Stimulated activated CD8-positive, alpha-beta memory T cell treated with anti-CD3 and anti-CD28 coated beads, Interleukin-4, amount 100 ng/mL, for 4 hours (primary cell): ENCODE results near the gene MARK1.

Source experiments
- DNase-seq, 2 donors: peaks; one replicate each; pipeline ENCODE4 v3.0.0-alpha.2; 2020; ENCODE audit warnings: low read depth in 2 of 2, low spot score in 1 of 2

MARK1 gene

DNA sequence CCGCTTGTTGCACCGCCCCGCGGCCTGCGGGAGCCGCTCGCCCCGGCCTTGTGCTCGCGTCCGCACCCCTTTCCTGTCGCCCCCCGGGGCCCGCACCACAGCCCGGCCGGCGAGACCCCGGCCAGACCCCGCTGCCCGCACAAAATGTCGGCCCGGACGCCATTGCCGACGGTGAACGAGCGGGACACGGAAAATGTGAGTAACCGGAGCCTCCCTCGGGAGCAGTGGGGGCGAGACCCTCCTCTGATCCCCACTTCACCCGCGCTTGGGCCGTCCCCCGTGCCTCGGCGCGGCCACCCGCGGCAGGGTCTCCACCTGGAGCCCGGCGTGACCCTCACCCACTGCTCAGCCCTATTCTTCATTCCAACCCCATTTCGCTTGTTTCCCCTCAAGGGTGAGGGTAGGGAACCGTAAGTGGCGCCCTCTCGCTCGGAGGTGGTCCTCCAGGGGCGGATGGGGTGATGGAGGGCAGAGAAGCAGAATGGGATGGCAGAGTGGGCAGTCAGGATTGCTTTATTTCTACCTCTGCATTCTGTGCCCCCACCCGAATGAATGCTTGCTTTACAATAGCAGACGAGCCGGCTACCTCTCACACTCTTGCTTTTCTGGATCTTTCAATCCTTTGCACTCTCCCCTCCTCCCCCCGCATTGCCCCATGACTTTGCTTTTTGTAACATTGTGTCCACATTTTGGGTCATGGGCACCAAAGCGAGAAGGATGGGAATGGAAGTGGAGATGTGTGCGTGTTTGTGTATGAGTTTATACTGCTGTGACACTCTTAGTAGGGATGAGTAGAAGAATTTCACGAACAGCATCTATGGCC lies 954 bp downstream of the MARK1 start:
- DNase-seq, result no peak

DNA sequence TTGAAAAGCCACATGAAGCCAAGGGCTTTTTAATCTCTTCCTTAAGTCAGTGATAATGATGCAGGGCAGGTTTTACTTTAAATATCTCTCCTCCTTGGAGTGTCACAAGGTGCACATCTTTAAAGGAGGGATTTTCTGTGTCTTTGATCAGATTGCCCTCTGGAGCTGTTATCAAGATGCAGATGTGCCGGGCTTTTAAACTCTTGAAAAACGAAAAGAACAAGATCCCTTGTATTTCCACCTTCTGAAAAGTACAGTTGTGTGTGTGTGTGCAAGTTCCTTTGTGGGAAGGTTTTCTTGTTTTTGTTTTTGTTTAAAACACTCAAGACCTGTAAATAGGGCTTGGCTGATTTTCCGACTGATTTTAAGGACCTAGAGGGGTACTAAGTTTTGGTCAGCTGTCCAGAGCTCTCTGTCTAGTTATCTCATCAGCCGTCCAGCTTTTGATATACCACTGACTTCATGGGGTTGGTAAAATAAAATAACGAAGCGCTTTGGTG lies 1.6 kb downstream of the MARK1 start:
- no peak for DNase-seq

DNA sequence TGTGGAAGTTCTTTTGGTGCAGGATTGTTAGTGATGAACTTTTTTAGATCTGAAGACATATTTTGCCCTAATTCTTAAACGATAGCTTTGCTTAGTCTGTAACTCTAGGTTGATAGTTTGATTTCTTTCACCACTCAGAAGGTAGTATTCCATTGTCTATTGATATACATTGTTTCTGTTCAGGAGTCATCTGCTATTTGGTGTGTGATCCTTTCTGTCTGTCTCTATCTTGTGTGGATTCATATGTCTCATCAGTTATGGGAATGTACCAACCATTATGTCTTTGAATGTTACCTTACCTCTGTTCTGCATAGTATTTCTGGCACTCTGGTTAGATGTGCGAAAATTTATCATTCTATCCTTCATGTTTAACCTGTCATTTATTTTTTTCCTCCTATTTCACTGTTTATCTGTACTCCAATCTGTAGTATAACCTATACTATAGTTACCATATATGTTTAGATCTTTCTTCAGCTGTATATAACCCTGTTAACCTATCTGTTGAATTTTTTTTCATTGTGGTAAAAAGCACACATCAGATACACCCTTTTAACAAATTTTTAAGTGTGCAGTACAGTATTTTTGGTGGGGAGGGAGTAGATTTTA lies 5.7 kb downstream of the MARK1 start:
- DNase-seq, result no peak

DNA sequence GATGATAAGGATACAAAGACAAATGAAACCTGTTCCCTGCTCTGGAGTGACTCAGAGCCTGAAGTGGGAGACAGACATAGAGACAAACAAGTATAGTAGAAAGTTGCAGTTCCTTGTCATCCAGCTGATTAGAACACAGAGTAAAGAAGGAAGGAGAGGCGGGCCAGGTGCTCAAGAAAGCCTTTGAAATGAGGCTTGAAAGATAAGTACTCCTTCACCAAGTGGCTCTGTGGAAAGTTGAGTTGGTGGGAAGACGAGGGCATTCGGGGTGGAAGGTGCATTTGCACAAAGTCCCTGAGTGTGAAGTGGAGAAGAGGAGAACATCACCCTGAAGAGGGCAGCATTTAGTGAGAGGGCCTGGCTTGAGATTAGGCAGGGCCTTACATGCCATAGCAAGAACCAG lies 17.0 kb downstream of the MARK1 start:
- no peak for DNase-seq

DNA sequence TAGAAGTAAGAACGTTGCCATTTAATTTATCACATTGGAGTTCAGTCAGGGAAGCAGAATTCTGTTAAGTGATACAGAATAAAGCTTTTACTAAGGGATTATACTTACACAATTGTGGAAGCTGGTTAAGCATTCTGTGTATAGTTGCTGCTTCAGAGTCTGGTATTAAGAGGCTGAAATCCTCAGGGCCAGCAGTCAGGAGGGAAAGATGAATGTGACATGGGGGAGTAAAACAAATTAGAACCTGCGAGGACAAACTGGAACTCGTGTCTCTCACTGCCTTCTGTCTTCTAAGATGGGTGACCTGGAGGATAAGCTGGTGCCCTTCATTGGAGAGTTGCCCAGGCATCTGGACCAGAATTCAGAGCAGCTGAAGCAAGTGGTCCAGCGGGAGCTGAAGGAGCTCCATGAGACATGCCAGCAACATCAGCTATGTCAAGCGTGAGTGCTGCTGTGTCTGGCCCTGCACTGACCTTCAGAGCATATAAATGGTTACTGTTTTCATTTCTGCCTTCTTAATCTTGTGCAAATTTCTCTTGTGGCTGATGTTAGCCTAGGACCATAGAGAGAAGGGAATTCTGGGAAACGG lies 23.0 kb downstream of the MARK1 start:
- DNase-seq, result no peak

GRCh38 chr1:220551718-220552117 lies 23.8 kb downstream of the MARK1 start:
- no peak for DNase-seq

DNA sequence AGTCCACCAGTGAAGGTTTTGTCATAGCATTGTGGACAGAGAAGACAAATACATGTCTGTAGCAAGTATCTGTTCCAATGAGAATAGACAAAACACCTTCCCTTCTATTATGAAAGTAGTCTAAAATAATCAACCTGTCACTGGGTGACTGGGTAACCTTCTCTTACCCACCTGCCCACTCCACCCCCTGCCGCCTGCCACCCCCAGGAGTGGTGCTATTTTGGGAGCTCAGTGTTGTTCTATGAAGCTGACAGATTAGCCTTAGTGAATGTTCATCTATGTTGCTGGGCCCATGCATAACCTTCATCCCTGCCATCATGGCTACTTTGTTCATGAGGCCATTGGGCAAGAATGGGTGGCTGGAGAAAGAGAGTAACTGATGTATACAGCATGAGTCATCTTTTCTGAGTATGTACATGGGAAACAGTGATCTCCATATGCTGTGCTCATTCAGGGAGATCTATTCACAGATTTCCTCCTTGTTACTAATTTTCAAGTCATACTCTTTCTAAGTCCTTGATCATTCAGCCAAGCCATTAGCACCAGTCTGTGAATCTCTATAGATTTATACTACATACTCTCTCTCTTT lies 24.8 kb downstream of the MARK1 start:
- DNase-seq, result no peak

- DNase-seq, result no peak
These were observed 28.7 kb downstream of the MARK1 start for GRCh38 chr1:220556641-220557040.

- no peak for DNase-seq
These were observed 35.6 kb downstream of the MARK1 start for GRCh38 chr1:220563564-220563963.

DNA sequence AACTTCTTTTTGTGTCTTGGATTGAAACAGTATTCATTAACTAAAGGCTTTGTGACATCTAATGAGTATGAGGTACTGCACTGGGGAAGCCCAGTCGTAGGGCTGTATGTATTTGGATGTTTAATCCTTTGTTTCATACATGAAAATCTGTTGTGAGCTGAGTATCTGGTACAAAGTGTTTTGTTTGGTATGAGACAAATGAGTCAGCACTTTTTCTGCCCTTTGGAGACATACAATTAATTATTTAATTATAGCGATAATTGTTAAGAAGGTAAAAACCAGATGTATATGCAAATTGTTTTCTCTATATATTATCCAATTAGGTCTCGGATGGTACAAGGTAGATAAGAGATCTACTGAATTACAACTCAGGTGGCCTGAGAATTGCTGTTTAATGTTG lies 36.3 kb downstream of the MARK1 start:
- DNase-seq, result no peak

GRCh38 chr1:220565670-220566069 lies 37.7 kb downstream of the MARK1 start:
- no peak for DNase-seq

DNA sequence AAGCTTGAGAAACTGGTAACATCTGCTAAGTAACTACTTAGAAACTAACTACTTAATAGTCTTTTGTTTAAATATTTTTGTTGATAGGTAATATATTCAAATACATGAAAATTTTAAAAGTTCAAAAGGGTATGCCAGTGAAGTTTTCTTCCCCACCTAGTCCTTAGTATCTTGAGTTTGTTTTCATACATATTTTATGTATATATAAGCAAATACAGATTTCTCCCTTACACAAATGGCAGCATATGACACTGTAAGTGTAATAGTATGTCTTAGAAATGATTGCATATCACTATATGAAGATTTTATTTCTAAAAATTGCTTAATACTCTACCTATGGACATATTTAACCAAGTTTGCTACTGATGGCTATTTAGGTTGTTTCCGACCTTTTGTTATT lies 38.9 kb downstream of the MARK1 start:
- DNase-seq, result no peak

- no peak for DNase-seq
These were observed 44.5 kb downstream of the MARK1 start for GRCh38 chr1:220572416-220572815.

- no peak for DNase-seq
These were observed 45.9 kb downstream of the MARK1 start for GRCh38 chr1:220573836-220574235.

GRCh38 chr1:220575718-220576497 lies 48.0 kb downstream of the MARK1 start:
- DNase-seq, result no peak

DNA sequence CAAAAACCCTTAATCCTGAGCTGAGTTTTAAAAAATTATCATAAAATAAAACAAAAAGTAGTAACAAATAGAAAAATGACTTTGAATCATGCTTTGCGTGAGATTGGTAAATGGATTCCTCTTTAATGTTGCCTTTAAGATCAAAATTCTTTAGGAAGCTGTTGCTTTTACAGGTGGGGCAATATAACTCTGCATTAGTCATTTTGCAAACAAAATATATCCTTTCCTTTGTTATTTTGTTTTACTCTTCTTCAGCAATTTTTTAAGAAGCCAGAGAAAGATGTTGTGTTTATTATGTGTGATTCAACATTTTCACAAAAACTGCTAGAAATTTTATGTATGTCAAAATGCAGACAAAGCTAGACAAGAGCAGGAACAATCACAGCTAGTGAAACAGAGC lies 50.0 kb downstream of the MARK1 start:
- DNase-seq, result no peak

DNA sequence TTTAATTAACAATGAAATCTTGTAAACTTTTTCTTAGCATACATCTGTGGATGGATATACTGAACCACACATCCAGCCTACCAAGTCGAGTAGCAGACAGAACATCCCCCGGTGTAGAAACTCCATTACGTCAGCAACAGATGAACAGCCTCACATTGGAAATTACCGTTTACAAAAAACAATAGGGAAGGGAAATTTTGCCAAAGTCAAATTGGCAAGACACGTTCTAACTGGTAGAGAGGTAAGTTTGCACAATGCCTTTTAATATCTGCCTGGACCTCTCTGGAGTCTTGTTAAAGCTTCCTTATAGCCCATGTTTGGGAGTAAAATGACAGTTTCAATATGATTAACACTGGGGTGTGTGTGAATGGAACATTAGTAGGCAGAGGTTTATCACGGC lies 51.4 kb downstream of the MARK1 start:
- no peak for DNase-seq

GRCh38 chr1:220592714-220593113 lies 64.8 kb downstream of the MARK1 start:
- DNase-seq, result no peak

DNA sequence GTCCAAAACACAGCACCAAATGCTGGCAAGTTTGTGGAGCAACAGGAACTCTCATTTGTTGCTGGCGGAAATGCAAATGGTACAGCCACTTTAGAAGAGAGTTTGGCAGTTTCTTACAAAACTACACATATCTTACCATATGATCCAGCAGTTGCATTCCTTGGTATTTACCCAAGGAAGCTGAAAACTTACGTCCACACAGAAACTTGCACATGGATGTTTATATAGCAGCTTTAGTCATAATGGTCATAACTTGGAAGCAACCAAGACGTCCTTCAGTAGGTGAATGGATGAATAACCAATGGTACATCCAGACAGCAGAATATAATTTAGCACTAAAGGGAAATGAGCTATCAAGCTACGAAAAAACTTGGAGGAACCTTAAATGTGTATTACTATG lies 66.4 kb downstream of the MARK1 start:
- no peak for DNase-seq

DNA sequence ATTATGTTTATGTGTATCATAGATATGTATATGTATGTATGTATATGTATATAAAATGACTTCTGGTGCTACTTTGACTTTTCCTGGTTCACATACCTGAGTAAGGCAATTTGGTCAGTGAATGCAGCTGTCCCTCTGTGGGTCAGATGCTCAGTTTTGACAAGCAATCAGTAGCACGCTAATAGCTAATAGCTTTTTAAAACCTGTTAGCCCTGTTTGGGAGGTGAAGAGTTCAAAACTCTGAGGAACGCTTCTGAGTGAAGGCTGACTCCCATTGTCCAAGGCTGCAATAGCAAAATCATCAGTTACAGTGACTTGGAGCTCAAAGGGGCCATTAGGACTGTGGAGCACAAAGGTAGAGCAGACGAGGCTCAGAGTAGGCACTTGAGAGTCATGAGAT lies 67.2 kb downstream of the MARK1 start:
- DNase-seq, result no peak

DNA sequence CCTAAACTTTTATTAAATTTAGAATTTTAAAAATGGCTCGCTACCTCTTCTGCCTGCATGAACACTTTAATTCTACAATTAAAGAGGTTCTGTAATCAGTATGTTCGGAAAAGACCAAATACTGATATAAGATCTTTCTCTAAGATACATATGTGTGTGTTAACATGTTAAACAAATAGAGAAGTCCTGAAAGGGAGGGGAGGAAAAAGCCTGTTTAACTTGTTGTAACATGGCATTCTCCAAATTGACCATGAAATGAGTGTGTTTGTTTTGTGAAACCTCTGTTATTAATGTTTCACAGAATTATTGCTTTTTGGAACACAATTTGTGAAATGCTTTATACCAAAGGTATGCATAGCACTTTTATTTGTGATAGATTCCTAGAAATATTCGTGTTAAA lies 77.0 kb downstream of the MARK1 start:
- DNase-seq, result no peak
